Astrocyte of the cerebellum (primary cell): ENCODE results near the gene NAPG.
"Not testable (repeated sequence)": the region's sequence is repeated elsewhere in the genome, so short reads cannot be mapped to it uniquely, and the experiment has no call there.

Source experiments
- DNase-seq: peaks from one replicate; pipeline ENCODE4 v3.0.0-alpha.2; 2011; ENCODE audit warnings: low read depth
- H3K4me3 ChIP-seq: 2 replicates; pipeline ENCODE4 v1.5.1; 2011; ENCODE audit warnings: mild to moderate bottlenecking, low read depth, low read length, moderate library complexity
- in situ Hi-C: cut with HindIII; loops from 2 replicates; pipeline ENCODE4 v1.10.0; 2017; ENCODE audit warnings: low sequenced_read_pairs
- TF ChIP-seq, protein P1 (sequence below): IDR thresholded peaks from 2 replicates; pipeline ENCODE4 v1.5.1; 2012; ENCODE audit warnings: low read length, low read depth, moderate library complexity, mild to moderate bottlenecking; ENCODE audit errors: missing control alignments

NAPG gene

DNA sequence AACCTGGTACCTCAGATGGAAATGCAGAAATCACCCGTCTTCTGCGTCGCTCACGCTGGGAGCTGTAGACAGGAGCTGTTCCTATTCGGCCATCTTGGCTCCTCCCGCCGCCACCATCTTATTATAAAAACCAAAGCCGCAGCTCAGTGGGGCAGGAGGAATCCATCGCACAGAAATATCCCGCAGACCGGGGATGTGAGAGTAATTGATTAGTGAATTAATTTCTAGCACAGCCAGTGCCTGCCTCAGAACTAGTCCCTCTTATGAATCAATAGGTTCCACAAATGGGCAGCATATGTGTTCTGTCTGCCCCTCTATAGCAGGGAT lies 52.7 kb downstream of the NAPG start:
- in situ Hi-C loops, DNase-seq, H3K4me3 ChIP-seq: not testable (repeated sequence)

DNA sequence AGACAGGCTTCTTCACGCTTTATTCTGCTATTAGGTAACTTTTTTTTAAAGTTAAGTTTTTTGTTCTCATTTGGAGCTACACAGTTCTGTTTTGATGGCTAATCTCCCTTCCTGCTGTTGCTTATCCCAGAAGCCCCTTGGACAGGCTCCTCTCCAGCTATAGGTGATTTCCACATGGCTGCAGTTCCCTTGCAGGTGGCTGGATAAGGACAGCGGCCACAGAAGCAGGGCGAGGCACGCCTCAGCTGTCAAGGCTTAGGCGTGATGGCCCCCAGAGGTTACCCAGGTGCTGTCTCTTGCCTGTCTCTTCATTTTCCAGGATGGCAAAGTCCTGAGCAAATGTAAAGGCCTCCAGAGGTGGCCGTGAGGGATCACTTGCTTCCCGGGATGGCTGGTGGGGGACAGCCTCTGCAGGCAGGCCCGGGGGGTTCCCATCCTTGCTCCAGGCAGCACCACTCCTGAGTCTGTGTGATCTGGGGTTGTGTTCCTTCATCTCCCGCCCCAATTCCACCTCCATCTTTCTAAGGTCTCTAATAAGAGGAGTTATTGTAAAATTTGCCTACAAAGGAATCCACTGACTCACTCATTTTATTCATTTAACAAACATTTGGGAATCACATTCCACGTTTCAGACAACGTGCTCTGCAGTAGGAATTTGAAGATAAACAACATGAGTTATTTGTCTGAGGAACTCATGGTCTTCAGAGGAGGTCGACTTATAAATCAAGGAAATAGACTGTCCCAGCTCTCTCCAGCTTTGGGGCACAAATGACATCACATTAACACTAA lies 53.4 kb downstream of the NAPG start:
- in situ Hi-C loops, result no loop called here
- DNase-seq, result no peak
- TF ChIP-seq, protein P1, sequence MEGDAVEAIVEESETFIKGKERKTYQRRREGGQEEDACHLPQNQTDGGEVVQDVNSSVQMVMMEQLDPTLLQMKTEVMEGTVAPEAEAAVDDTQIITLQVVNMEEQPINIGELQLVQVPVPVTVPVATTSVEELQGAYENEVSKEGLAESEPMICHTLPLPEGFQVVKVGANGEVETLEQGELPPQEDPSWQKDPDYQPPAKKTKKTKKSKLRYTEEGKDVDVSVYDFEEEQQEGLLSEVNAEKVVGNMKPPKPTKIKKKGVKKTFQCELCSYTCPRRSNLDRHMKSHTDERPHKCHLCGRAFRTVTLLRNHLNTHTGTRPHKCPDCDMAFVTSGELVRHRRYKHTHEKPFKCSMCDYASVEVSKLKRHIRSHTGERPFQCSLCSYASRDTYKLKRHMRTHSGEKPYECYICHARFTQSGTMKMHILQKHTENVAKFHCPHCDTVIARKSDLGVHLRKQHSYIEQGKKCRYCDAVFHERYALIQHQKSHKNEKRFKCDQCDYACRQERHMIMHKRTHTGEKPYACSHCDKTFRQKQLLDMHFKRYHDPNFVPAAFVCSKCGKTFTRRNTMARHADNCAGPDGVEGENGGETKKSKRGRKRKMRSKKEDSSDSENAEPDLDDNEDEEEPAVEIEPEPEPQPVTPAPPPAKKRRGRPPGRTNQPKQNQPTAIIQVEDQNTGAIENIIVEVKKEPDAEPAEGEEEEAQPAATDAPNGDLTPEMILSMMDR, result no peak
- H3K4me3 ChIP-seq, result no peak overlapping the region

DNA sequence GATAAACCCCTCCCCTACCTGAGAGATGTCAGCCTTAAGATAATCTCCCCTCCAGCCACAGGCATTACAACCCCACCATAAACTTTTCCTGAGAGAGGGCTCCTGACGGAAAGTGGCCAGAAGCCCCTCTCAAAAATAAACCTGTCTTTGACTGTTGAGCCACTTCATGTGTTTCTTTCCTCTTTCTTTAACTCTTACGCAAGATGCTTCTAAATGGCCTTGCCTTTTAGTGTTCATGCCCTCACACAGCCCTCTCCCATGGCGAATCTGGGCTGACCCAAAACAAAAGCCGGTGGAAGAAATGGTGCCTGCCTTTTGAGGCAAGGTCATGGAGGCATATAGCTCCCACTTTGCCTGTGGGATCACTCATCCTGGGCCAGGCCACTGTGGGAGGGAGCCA lies 54.4 kb downstream of the NAPG start:
- TF ChIP-seq, protein P1, result no peak
- H3K4me3 ChIP-seq, result no peak overlapping the region
- DNase-seq, result no peak
- in situ Hi-C loops, result no loop called here

DNA sequence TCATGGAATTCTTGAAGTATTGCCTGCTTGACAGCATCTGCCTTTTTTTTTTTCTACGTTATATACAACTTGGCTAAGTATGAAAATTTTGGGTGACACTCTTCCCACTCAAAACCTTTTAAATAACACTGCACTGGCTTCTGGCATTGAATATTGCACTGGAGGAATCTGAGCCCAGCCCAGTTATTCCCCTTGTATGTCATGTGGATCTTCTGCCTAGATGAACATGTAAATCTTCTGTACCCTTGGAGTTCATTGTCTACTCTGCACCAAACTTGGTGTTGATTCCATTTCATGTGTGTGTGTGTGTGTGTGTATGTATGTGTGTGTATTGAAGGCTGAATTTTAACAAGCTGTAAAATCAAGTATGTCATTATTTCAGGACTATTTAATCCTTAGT lies 59.4 kb downstream of the NAPG start:
- TF ChIP-seq, protein P1, result no peak
- in situ Hi-C loops, result no loop called here

DNA sequence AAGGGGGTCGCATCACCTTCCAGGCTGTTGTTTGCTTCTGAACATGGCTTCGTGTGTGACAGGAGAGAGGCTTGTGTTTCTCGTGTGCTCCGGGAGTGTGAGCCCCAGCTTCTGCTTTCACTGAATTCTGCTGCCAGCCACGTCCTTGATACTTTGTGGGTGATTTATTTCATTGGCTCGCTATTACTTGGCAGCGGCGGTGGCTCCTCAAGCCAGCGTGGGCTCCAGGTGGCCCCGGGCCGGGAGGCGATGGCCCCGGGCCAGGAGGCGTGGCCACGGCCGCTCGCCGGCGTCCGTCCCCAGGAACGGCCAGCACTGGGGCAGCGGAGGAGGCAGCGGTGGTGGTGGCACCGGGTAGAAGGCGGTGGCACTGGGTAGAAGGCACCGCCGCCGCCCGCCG lies 63.1 kb downstream of the NAPG start:
- H3K4me3 ChIP-seq, result no peak overlapping the region
- in situ Hi-C loops, result no loop called here
- no peak for DNase-seq
- TF ChIP-seq, protein P1, result no peak

More for the DNA sequence above, 59.4 kb downstream of the NAPG start:
- H3K4me3 ChIP-seq, result no peak overlapping the region
- no peak for DNase-seq

DNA sequence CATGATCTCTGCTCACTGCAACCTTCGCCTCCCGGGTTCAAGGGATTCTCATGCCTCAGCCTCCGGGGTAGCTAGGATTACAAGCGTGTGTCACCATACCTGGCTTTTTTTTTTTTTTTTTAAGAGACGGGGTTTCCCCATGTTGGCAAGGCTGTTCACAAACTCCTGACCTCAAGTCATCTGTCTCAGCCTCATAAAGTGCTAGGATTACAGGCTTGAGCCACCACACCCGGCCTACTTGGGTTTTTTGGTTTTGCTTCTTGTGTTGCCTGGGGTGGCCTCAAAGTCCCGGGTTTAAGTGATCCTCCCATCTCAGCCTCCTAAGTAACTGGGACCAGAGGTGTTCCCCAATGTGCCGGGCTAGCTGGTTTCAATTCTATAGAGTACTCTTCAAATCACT lies 64.6 kb downstream of the NAPG start:
- in situ Hi-C loops, result no loop called here
- no peak overlapping the region for H3K4me3 ChIP-seq
- no peak for DNase-seq
- TF ChIP-seq, protein P1, result no peak

DNA sequence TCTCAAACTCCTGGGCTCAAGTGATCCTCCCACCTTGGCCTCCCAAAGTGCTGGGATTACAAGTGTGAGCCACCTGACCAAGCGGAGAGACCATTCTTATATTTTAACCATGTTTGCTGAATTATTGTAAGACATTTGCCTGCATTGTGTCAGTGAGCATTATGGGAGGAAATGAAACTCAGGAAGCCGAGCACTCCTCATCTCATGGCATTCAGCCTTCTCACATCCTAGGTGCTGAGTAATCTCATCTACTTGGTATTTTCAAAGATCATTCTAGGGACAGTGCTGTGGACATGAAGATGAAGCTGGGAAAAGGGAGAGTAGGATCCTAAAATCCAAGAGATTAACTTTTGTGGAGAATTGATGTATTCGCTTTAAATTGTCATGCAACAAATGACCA lies 66.1 kb downstream of the NAPG start:
- no peak overlapping the region for H3K4me3 ChIP-seq
- TF ChIP-seq, protein P1, result no peak
- in situ Hi-C loops, result no loop called here
- DNase-seq, result no peak

DNA sequence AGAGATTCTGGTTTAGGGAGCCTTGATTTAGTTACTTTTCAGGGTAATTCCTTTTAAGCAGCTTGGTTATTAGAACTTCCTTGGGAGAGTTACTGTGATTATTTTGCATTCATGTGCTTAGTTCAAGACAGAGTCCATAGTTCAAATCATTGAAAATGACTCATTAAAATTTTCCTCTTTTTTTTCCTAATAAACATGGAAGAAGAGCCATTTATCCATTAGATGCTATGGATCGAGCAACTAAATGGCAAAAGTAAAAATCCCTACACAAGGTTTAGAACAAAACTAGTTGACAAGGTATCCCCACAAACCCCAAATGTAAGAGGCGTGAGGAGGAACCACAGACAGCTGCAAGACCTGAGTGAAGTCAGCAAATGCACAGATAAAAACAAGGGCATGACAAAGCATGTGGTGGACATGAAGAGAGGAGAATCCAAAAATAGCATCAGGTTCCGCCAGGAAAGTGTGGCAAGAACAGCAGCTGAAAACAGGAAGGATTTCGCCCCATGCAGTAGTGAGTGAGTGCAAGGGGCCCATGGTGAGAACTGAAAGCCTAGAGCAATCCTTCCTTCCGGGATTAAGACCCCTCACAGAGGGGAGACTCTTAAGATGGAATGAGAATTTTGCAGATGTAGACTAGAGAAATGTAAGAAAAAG lies 67.7 kb downstream of the NAPG start:
- DNase-seq, in situ Hi-C loops, H3K4me3 ChIP-seq: not testable (repeated sequence)

DNA sequence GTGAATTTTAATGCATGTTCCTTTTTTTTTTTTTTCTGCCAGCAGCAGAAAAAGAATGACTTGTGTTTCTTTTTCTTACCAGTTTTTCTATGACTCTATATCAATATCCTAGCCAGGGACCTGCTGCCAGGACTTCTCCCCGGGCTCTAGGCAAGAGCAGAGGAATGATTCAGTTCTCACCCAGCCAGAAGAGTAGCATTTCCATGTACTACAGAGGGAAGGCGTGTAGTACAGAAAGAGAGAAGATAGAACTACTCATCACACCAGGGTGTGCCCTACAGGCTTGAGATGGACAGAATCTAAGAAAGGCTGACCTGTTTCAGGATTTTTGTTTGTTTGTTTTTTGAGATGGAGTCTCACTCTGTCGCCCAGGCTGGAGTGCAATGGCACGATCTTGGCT lies 70.1 kb downstream of the NAPG start:
- not testable (repeated sequence) for DNase-seq, H3K4me3 ChIP-seq

DNA sequence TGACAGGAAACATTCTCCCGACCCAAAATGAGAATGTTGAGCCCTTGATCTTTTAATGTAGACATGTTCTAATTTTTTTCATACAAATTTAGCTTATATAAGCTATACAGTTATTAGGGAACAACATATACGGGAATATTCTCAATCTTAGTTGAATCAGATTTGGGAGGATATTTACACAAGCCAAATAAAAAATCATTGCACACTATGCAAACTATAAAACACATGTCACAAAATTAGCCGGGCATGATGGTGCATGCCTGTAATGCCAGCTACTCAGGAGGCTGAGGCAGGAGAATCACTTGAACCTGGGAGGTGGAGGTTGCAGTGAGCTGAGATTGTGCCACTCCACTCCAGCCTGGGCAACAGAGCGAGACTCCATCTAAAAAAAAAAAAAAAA lies 71.9 kb downstream of the NAPG start:
- in situ Hi-C loops, DNase-seq, H3K4me3 ChIP-seq: not testable (repeated sequence)

More for the DNA sequence above, 70.1 kb downstream of the NAPG start:
- in situ Hi-C loops, result not testable (repeated sequence)
